HG03025 (cell line): ENCODE results near the gene SLC36A3.
A peak's percentile ranks its signal among the peaks of the same experiment; 100 is the strongest.
"Not testable (repeated sequence)": the region's sequence is repeated elsewhere in the genome, so short reads cannot be mapped to it uniquely, and the experiment has no call there.

Source experiments
- ATAC-seq: cut with Tn5 transposase; IDR thresholded peaks from one replicate; pipeline ENCODE4 v1.9.1; 2021; ENCODE audit warnings: mild to moderate bottlenecking, moderate library complexity; ENCODE audit not compliant: unreplicated experiment, low FRiP score

The SLC36A3 gene

DNA sequence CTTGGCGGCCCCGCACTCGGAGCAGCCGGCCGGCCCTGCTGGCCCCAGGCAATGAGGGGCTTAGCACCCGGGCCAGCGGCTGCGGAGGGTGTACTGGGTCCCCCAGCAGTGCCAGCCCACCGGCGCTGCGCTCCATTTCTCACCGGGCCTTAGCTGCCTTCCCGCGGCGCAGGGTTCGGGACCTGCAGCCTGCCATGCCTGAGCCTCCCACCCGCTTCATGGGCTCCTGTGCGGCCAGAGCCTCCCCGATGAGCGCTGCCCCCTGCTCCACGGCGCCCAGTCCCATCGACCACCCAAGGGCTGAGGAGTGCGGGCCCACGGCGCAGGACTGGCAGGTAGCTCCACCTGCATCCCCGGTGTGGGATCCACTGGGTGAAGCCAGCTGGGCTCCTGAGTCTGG lies 5.7 kb upstream of the SLC36A3 start:
- ATAC-seq = not testable (repeated sequence)

DNA sequence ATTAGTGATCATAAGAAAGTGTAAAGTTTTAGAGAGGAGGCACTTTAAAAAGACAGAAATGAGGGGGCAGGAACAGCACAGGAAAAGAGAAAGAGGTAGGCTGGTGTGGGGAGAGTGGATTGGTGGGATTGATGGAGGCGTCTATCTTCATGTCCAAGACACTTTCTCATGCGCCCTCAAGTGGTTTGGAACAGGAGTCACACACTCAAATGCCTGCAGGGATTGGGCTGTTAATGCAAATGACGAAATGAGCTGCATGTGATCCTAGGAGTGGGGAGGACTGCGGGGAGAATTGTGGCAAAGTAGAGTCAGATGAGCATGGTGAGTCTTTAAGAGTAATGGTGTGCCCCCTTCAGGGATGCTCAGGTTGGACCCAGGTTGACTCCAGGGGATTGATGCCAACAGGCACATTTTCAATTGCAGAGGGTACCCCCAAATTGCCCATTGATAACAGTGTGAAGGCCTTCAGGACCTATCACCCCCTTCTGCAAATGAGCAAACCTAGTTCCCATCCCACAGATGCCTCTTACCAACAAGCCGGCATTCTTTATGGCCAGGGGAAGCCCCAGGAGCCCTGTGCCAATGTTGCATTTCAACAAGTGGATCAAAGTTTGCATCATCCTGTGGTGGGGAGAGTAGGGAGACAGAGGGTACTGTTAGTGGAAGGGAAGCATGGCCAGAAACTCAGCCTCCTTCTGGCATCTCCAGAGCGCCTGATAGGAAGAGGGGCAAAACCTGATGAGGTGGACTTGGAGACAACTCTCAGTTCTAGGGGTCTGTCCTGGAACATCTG lies 5.3 kb downstream of the SLC36A3 start:
- no peak for ATAC-seq

DNA sequence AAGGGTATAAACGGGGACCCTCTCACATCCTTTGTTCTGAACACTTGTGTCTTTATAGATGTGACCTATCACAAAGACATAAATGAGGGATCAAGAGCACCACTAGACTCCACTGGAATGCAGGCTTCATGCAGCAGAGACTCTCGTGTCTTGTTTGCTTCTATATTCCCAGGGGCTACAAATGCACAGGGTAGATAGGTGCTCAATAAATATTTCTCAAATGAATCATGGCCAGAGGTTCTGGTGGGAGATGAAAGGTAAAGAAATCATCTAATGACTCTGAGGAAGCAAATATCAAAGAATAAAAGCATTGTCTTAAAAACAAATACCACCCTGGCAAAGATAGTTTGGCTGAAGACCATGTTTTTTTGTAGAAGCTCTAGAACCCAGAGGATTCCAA lies 6.6 kb downstream of the SLC36A3 start:
- ATAC-seq = no peak

DNA sequence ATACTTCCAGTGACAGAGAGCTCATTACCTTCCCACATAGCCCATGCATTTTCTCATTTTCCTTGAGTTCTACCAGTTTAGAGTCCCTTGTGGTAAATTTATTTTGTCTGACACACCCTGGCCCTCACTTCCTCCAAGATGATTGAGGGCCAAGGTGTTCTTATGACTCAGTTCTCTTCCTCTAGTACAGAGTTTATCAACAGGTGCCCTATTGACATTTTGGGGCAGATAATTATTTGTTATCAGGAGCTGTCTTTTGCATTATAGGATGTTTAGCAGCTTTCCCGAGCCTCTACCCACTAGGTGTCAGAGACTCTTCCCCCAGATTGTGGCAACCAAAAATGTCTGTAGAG lies 7.1 kb downstream of the SLC36A3 start:
- no peak for ATAC-seq

DNA sequence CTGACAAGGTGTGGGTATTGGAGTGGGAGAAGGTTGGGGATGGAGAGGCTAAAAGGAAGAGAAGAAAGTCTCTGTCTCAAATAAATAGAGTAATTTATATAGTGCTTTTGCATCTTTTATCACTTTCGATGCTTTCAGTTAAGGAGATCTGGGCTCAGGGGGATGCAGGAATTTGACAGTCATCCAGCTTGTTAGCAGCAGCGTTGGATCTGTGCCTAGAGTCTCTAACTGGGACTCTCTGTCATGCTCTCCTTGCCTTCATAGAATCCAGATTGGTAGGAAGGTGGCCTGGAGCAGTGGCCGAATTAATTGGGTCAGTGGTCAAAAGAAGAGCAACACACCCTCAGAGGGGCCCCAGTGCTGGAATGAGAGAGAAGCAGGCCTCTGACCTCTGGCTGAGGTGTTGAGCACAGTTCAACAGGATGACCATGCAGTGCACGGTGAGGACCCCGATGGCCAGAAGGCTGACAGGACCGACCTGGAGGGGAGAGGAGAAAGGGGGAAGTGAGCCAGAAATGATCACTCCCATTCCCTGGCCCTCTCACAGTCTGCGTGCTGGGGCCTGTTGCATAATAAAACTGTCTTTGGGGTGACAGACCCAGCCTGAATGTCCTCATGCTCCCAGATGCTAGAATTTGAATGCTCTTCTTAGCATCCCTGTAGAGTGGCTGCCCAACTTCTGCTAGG lies 7.6 kb downstream of the SLC36A3 start:
- ATAC-seq = no peak

DNA sequence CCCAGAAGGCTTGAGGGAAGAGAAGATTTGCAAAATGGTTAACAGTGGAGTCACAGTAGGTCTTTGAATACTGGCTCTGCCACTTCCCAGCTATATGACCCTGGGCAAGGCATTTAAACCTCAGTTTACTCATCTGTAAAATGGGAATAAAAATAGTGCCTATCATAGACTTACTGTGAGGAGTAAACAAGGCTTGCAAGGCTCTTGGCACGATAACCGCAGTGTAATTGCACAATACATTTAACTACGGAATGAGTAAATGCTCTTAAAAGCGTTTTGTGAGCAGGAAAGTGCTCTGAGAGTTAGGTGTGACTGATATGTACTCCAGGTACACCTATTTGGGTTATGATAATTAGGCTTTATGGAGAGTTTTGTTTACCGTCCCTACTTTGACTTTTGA lies 8.4 kb downstream of the SLC36A3 start:
- no peak for ATAC-seq

DNA sequence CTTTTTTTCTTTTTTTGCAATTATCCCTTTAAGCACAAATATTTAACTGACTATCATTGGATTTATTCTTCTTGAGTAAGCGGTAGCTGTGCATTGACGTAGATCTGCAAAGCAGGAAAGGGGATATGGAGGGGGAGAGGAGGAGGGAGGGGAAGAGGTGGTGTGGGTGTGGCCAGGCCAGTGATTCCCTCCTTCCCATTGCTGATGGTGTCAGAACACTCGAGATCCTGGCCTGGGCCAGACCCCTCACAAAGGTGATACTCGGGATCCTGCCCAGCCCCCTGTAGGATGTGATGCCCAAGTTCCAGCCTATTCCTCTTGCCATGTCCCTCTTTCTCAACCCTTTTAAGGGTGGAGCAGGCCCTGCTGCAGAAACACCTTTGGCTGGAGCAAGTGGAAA lies 9.9 kb downstream of the SLC36A3 start:
- no peak for ATAC-seq

DNA sequence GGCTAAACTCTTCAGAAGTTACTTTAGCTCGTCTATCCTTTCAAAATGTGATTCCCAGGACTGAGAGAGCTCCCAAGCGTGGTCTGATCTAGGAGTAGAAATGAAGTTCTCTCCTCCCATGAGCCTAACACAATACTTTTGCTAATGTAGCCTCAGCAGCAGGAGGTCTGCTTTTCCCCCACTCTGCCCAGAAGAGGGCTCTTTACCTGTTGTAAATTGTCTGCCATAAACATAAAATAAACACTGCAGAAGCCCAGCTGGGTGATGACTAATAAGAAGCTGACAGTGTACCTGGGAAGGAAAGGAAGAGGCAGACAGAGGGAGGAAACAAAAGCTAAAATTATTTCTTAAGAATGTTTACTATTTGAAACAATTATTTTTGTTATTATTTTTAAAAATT lies 15.4 kb downstream of the SLC36A3 start:
- no peak for ATAC-seq

DNA sequence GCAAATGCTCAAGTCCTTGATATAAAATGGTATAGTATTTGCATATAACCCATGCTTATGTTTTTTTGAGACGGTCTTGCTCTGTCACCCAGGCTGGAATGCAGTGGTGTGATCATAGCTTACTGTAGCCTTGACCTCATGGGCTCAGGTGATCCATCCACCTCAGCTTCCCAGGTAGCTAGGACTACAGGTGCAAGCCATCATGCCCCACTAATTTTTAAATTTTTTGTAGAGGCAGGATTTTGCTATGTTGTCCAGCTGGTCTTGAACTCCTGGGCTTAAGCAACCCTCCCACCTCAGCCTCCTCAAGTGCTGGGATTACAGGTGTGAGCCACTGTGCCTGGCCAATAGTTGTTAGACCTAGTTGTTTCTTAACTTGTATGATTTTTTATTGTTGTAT lies 17.3 kb downstream of the SLC36A3 start:
- ATAC-seq = no peak

DNA sequence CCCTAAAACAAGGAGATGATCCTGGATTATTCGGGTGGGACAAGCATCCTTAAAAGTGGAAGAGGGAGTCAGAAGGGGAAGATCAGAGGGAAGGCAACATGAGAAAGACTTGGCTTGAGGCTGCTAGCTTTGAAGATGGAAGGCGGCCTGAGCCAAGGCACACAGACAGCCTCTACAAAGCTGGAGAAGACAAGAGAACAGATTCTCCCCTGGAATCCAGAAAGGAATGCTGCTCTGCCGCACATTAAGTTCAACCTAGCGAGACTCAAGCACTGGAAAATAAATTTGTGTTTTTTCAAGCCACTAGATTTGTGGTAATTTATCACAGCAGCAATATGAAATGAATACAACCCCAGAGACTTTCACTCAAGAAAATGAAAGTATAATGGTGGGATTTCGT lies 17.9 kb downstream of the SLC36A3 start:
- ATAC-seq = no peak

DNA sequence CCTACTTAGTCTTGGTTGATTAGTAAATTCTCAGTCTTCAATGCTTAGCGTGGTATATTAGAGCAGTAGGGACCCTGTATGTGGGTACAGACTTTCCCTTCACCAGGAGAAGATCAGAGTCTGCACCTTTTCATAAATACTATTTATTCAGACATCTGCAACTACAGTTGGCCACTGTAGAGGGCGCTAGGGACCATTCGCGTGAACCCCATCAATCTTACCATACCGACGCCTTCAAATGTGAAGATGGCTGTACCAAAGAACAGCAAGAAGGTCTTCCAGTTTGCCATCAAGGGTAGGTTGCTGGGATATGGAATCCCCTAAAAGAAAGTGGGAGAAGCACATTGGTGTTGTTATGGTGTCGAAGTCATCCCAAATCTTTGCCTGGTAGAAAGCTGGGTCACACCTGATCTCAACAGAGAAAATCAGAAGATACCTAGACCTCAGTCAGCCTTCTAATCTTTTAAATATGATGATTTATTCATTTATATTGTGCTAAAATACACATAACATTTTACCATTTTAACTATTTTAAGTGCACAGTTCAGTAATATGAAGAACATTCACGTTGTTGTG lies 19.1 kb downstream of the SLC36A3 start:
- ATAC-seq = no peak

DNA sequence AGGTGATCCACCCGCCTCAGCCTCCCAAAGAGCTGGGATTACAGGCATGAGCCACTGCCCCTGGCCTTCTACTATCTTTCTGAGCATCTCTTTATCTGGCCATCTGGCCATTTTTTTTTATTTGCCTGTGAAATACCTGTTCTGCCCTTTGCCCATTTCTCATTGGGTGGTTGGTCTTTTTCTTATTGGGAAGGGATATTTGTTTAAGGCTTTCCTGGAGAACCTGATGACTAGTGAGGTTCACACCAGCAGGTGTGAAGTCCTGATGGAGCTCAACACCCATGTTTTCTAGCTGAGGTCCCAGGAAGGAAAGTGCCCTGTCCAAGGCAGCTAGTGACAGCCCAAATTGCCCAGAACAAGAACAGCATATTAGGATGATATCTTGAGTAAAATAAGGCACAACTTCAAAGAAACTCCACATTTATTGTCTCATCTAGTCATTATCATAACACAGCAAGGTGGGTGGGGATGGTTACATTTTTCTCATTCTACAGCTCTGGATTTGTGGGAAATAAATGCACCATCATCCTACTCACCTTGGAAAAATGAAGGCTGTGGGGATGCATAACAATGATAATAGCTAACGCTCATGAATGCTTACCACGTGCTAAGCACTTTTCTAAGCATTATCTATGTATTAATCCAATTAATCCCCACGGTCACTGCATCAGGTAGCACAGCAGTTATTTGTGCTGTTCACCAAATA lies 20.3 kb downstream of the SLC36A3 start:
- ATAC-seq = no peak

DNA sequence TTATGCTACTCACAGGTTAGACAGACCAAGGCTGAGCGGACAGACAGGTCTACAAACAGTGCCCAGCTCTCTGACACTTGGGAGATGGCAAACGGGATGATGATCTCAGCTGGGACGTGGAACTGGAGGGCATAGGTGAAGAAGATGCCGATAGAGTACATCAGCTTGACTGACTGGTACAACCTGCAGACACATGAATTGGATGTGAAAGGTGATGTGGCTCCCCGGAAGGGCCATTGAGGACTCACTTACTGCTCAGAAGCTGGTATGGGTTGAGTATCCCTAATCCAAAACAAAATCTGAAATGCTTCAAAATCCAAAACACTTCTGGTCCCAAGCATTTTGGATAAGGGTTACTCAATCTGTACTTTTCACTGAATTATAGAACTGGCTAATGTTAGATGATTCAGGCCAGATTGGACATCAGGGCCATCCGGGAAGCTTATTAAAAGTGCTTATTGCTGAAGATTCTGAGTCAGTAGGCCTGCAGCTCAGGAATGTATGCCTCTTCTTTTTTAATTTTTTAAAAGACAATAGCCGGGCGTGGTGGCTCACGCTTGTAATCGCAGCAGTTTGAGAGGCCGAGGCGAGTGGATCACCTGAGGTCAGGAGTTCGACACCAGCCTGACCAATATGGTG lies 22.4 kb downstream of the SLC36A3 start:
- no peak for ATAC-seq

DNA sequence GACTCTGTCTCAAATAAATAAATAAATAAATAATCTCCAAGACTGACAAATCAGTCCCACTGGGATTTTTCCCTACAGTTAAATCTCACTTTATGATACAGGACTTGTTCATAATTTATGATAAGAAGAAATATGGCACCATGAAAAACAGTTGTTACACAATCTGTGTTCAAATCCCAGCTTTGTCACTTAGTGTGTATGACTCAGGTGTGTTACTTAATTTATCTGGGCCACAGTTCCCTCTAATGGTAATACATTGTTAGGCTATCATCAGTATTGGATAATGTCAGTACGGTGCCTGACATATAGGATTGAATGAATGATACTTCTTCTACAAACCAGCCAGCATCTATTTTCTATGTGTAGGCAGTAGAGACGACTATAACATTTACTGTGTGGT lies 23.1 kb downstream of the SLC36A3 start:
- ATAC-seq = no peak

DNA sequence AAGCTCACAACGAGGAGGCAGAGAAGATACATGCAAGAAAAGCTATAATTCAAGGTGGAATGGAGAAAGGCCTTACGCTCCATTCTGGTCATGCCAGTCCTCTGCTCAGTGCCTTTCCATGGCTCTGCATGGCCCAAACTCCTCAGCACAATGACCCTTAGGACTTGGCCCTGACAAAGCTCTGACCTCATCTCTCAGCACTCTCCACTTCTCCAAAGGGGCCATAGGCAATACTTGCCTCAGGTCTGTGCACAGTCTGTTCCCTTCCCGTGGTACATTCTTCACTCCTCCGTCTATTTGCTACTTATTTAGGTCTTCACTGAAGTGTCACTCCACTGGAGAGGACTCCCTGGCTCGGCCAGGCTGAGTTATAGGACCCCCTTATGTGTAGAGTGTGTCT lies 24.7 kb downstream of the SLC36A3 start:
- ATAC-seq = no peak

DNA sequence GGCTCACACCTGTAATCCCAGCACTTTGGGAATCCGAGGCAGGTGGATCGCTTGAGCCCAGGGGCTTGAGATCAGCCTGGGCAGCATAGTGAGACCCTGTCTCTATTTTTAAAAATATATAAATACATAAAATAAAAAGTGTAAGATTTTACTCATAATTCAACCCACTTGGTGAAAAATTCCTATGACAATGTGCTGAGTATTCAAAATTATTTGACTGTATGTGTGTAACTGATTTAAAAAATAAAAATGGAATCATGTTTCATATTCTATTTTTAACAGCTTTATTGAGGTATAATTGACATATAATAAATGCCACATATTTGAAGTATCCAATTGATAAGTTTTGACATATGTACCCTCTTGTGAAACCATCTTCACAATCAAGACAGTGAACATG lies 27.8 kb downstream of the SLC36A3 start:
- no peak for ATAC-seq

DNA sequence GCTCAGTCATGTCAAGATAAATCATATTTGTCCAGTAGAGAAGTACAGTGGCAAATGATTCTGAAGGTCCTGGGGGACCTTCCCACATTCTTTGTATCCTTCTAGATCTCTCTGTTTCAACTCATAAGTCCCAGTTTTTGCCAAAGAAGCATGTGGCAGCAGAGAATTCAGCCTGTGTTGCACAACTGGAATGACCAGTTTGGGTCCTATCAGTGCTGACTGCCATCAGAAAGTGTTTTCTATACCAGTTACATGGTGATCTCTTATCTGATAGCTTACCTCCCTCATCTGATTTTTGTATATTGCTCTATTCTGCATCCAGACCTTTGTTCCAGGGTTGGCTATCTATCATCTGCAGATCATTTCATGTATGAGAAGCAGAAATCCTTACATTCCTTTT lies 28.9 kb downstream of the SLC36A3 start:
- ATAC-seq = no peak

DNA sequence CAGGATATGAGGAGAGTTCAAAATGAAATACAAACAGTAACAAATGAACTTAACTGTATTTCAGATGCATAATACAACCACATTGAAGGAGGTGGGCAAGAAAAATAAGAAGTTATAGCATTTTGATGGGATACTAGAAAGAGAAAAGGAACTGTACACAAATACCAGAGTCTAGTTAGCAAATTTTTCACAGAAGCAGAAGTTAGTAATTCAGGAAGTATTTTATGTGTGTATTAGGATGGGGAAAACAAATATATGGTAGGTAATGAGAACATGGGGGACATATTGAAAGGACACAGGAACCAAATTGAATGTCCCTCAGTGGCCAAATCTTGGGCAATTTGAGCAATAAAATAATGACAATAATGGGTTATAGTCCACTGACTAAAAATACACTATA lies 32.2 kb downstream of the SLC36A3 start:
- ATAC-seq = no peak

DNA sequence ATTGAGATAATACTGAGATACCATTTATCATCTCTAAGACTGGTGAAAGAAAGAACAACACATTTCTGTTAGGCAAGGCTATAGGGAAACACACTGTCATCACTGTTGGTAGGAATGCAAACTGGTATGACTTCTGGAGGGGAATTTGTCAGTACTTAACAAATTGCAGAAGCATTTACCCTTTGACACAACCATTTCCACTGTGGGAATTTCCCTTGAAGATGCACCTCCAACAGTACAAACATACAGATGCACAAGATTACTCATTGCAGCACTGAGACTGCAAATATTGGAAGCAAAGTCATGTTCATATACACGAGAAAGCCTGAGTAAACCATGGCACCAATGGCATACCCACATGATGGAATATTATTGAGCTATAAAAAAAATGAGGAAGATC lies 33.0 kb downstream of the SLC36A3 start:
- ATAC-seq = peak; percentile 62

DNA sequence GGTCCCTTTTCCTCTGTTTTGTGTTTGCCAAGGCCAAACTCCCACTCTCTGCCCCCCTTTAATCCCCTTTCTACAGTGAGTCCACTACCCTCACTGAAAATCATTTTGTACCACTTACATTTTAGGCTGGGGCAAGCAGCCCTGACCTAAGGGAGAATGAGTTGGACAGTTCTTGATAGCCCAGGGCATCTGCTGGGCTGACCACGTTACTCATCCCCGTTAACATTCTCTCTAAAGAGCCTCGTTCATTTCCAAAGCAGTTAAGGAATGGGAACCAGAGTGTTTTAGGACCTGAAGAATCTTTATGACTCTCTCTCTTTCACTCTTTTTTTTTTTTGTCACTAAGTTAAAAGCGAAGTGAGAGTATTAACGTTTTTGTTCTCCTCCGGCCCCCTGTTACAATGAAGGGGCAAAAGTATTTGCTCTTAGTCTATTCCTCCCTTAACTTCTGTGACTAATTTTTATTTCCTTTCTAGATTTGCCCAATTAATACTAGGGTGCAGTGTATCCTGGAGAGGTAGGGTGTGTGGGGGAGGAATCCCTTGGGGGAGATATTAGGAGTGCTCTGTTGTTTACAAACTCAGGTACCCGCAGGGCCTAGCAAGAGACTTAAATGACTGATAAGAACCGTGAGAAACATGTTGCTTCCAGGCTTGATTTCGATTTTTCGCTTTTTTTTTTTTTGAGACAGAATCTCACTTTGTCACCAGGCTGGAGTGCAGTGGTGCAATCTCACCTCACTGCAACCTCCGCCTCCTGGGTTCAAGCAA lies 35.9 kb downstream of the SLC36A3 start:
- ATAC-seq = no peak
